ENCODE data around the gene PDLIM1.

Gene PDLIM1

DNA sequence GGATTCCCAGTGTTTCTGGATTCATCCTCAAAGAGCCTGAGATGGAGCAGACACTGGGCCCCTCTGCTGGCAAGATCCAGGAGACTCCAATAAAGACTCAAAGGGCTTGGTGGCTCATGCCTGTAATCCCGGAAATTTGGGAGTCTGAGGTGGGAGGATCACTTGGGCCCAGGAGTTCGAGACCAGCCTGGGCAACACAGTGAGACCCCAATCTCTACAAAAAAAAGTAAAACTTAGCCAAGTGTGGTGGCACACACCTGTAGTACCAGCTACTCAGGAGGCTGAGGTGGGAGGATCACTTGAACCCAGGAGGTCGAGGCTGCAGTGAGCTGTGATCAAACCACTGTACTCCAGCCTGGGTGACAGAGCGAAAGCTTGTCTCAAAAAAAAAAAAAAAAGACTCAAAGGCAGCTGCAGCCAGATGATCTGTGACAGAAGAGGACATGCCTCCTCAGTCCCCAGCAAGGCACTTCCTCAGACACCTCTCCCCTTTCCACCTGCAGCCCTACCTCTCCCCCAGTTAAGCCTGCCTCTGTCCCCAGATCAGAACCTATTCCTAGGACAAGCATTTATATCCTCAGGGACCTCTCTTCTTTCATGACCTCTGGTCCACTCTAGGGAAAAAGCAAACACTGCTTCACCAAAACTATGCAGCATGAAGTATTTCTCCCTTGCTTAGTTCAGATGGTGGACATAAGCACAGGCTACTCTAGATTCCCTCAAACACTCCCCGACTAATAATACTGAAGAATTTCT lies 27.9 kb downstream of the PDLIM1 start:
- TF ChIP-seq POLR2A (IDR thresholded peaks at IDR 0.05; ENCODE audit: extremely low read depth, insufficient read length) (no peak), MAX (IDR thresholded peaks at IDR 0.05; ENCODE audit: low read depth, low read length) (no peak), CTCF (IDR thresholded peaks at IDR 0.05; ENCODE audit: low read depth, low read length) (no peak), MYC (IDR thresholded peaks at IDR 0.05; ENCODE audit: low read depth, low read length) (no peak)
- DNase-seq (ENCODE audit: low read depth) = no peak
- no peak overlapping the region for H3K4me3 ChIP-seq (ENCODE audit: low read depth, low read length)

GRCh38 chr10:95261926-95262325 lies 28.9 kb downstream of the PDLIM1 start:
- no peak for TF ChIP-seq CTCF (IDR thresholded peaks at IDR 0.05; ENCODE audit: low read depth, low read length)
- no peak for TF ChIP-seq MAX (IDR thresholded peaks at IDR 0.05; ENCODE audit: low read depth, low read length)
- no peak for TF ChIP-seq MYC (IDR thresholded peaks at IDR 0.05; ENCODE audit: low read depth, low read length)
- TF ChIP-seq POLR2A (IDR thresholded peaks at IDR 0.05; ENCODE audit: extremely low read depth, insufficient read length) = no peak

DNA sequence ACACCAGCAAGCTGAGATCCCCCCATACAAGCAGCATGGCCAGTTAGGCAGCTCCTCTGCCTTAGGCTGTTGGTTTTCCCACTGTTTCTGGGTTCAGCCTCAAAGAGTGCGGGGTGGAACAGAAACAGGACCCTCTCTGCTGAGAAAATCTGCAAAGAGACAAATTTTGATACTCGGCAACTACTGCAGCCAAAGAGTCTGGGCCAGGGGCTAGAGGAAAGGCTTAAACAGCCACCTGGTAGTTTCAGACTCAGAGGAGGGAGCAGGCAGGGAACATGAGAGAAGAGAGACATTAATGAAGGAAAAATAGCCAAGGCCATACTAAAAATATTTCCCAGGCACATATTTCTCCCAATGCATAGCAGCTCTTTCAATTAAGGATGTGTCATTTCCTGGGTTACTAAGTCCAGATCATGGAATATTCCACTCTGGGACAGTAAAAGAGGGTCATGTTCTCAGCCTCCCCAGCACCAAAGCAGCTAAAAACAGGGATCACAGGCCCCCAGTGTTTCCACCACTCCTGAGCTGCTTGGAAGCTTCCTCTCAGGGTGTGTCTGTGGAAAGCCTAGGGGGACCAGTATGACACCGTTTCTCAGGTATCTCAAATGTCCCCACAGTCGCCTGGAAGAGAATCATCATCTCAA lies 29.8 kb downstream of the PDLIM1 start:
- no peak overlapping the region for H3K4me3 ChIP-seq (ENCODE audit: low read depth, low read length)
- no peak for DNase-seq (ENCODE audit: low read depth)
- TF ChIP-seq MYC (IDR thresholded peaks at IDR 0.05; ENCODE audit: low read depth, low read length) (no peak), CTCF (IDR thresholded peaks at IDR 0.05; ENCODE audit: low read depth, low read length) (no peak), MAX (IDR thresholded peaks at IDR 0.05; ENCODE audit: low read depth, low read length) (no peak), POLR2A (IDR thresholded peaks at IDR 0.05; ENCODE audit: extremely low read depth, insufficient read length) (no peak)

More at GRCh38 chr10:95261926-95262325, 28.9 kb downstream of the PDLIM1 start:
- no peak overlapping the region for H3K4me3 ChIP-seq (ENCODE audit: low read depth, low read length)
- DNase-seq (ENCODE audit: low read depth) = no peak

GRCh38 chr10:95260397-95260881 lies 30.4 kb downstream of the PDLIM1 start:
- no peak for DNase-seq (ENCODE audit: low read depth)
- no peak for TF ChIP-seq MYC (IDR thresholded peaks at IDR 0.05; ENCODE audit: low read depth, low read length)
- TF ChIP-seq CTCF (IDR thresholded peaks at IDR 0.05; ENCODE audit: low read depth, low read length) = no peak
- no peak for TF ChIP-seq MAX (IDR thresholded peaks at IDR 0.05; ENCODE audit: low read depth, low read length)
- TF ChIP-seq POLR2A (IDR thresholded peaks at IDR 0.05; ENCODE audit: extremely low read depth, insufficient read length) = no peak
- H3K4me3 ChIP-seq (ENCODE audit: low read depth, low read length) = no peak overlapping the region

DNA sequence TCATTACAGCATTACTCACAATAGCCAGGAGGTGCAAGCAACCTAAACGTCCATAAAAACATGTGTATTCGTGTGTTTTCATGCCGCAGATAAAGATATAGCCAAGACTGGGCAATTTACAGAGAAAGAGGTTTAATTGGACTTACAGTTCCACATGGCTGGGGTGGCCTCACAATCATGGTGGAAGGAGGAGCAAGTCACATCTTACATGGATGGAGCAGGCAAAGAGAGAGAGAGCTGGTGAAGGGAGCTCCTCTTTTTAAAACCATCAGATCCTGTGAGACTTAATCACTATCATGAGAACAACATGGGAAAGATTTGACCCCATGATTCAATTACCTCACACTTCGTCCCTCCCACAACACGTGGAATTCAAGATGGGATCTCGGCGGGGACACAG lies 33.0 kb downstream of the PDLIM1 start:
- TF ChIP-seq CTCF (IDR thresholded peaks at IDR 0.05; ENCODE audit: low read depth, low read length) (no peak), MAX (IDR thresholded peaks at IDR 0.05; ENCODE audit: low read depth, low read length) (no peak), POLR2A (IDR thresholded peaks at IDR 0.05; ENCODE audit: extremely low read depth, insufficient read length) (no peak), MYC (IDR thresholded peaks at IDR 0.05; ENCODE audit: low read depth, low read length) (no peak)
- DNase-seq (ENCODE audit: low read depth) = no peak
- no peak overlapping the region for H3K4me3 ChIP-seq (ENCODE audit: low read depth, low read length)
